ENCODE results near the gene NDUFAF7. TPM values are rescaled to one million over a fixed set of nuclear protein-coding genes. Genes with fewer than 3 reads are reported as not detected.

Gene NDUFAF7
- polyA plus RNA-seq, 1 donor from 2014 or later: 132 TPM

- no peaks in the 10 kb centered on the region for H3K36me3 ChIP-seq (ENCODE audit: insufficient read depth, low read length)
- H3K9ac ChIP-seq (ENCODE audit: low read length): no peak overlapping the region
- H3K4me2 ChIP-seq (ENCODE audit: low read length): no peak overlapping the region
- no peak overlapping the region for H2AFZ ChIP-seq (ENCODE audit: low read depth, low read length)
- no peak overlapping the region for H3K4me3 ChIP-seq (ENCODE audit: low read length)
- no peaks in the 10 kb centered on the region for H3F3A ChIP-seq (ENCODE audit: insufficient read depth, low read length, poor library complexity, severe bottlenecking)
- no peak overlapping the region for H3K27ac ChIP-seq (ENCODE audit: low read length)
- H4K20me1 ChIP-seq (ENCODE audit: insufficient read depth): no peaks in the 10 kb centered on the region
- no peaks in the 10 kb centered on the region for H3K9me3 ChIP-seq (ENCODE audit: low read length)
- no peaks in the 10 kb centered on the region for H3K9me2 ChIP-seq (ENCODE audit: insufficient read depth, low read length)
- TF ChIP-seq SMC3 (conservative IDR thresholded peaks at IDR 0.05; ENCODE audit: poor library complexity) (no peak), MXI1 (conservative IDR thresholded peaks at IDR 0.05; ENCODE audit: poor library complexity, severe bottlenecking) (no peak), TAF1 (IDR thresholded peaks at IDR 0.05; ENCODE audit: low read depth) (no peak), POLR2AphosphoS5 (IDR thresholded peaks at IDR 0.05) (no peak), REST (IDR thresholded peaks at IDR 0.05; ENCODE audit: borderline replicate concordance) (no peak), RAD21 (conservative IDR thresholded peaks at IDR 0.05) (no peak), EZH2 (IDR thresholded peaks at IDR 0.05; ENCODE audit: borderline replicate concordance, insufficient read depth, low read length, poor library complexity, severe bottlenecking) (no peak), CTCF (IDR thresholded peaks at IDR 0.05; ENCODE audit: poor library complexity, severe bottlenecking) (no peak), EP300 (conservative IDR thresholded peaks at IDR 0.05; ENCODE audit: poor library complexity, severe bottlenecking) (no peak)
- H3K27me3 ChIP-seq (ENCODE audit: insufficient read depth, low read depth, low read length): no peaks in the 10 kb centered on the region
- peaks cover 8% of the 10 kb centered on the region for H3K79me2 ChIP-seq (replicated peaks; ENCODE audit: insufficient read depth, low read length)
Observed at GRCh38 chr2:37295469-37296073, 64.1 kb downstream of the NDUFAF7 start.

DNA sequence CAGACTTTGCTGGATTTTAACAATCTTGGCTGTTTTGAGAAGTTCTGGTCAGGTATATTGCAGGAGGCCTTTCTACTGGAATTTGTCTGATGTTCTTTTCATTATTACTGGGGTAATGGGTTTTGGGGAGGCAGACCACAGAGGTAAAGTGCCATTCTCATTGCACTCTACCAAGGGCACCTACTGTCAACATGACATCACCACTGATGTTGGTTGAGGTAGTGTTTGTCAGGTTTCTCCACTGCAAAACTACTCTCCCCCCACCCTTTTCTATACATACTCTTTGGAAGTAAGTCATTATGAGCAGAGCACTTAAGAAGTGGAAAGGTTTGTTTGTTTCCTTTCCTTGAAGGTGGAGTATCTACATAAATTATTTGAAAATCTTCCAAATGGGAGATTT is 66.2 kb downstream of the NDUFAF7 start:
- H3K36me3 ChIP-seq (ENCODE audit: insufficient read depth, low read length): no peaks in the 10 kb centered on the region
- TF ChIP-seq SMC3 (conservative IDR thresholded peaks at IDR 0.05; ENCODE audit: poor library complexity) (no peak), CTCF (IDR thresholded peaks at IDR 0.05; ENCODE audit: poor library complexity, severe bottlenecking) (no peak), MXI1 (conservative IDR thresholded peaks at IDR 0.05; ENCODE audit: poor library complexity, severe bottlenecking) (no peak), EP300 (conservative IDR thresholded peaks at IDR 0.05; ENCODE audit: poor library complexity, severe bottlenecking) (no peak), REST (IDR thresholded peaks at IDR 0.05; ENCODE audit: borderline replicate concordance) (no peak), POLR2AphosphoS5 (IDR thresholded peaks at IDR 0.05) (no peak), RAD21 (conservative IDR thresholded peaks at IDR 0.05) (no peak), TAF1 (IDR thresholded peaks at IDR 0.05; ENCODE audit: low read depth) (no peak), EZH2 (IDR thresholded peaks at IDR 0.05; ENCODE audit: borderline replicate concordance, insufficient read depth, low read length, poor library complexity, severe bottlenecking) (no peak)
- H3K4me3 ChIP-seq (ENCODE audit: low read length): no peak overlapping the region
- H3K4me2 ChIP-seq (ENCODE audit: low read length): no peak overlapping the region
- H3K79me2 ChIP-seq (replicated peaks; ENCODE audit: insufficient read depth, low read length): peaks cover 10% of the 10 kb centered on the region
- H3K9me2 ChIP-seq (ENCODE audit: insufficient read depth, low read length): no peaks in the 10 kb centered on the region
- no peaks in the 10 kb centered on the region for H3F3A ChIP-seq (ENCODE audit: insufficient read depth, low read length, poor library complexity, severe bottlenecking)
- no peaks in the 10 kb centered on the region for H3K27me3 ChIP-seq (ENCODE audit: insufficient read depth, low read depth, low read length)
- no peak overlapping the region for H2AFZ ChIP-seq (ENCODE audit: low read depth, low read length)
- no peak overlapping the region for H3K27ac ChIP-seq (ENCODE audit: low read length)
- H3K9me3 ChIP-seq (ENCODE audit: low read length): no peaks in the 10 kb centered on the region
- no peaks in the 10 kb centered on the region for H4K20me1 ChIP-seq (ENCODE audit: insufficient read depth)
- no peak overlapping the region for H3K9ac ChIP-seq (ENCODE audit: low read length)

All from neural cell (in vitro differentiated cells).